Neural progenitor cell (in vitro differentiated cells): ENCODE results near the gene DNLZ. TPM values are rescaled to one million over a fixed set of nuclear protein-coding genes. Genes with fewer than 3 reads are reported as not detected.

Experiments
- DNase-seq: peaks from one replicate; pipeline ENCODE4 v3.0.0-alpha.2; 2016; ENCODE audit warnings: low spot score
- H2AFZ ChIP-seq: fragments of 200-600 bp; sonication (generic); replicated peaks from 2 replicates; pipeline ENCODE4 v1.6.1; 2016; ENCODE audit warnings: antibody characterized with exemption
- H3F3A ChIP-seq: fragments of 200-600 bp; sonication (generic); 2 replicates; pipeline ENCODE4 v1.6.1; 2016; ENCODE audit warnings: antibody characterized with exemption, low read depth
- H3K27ac ChIP-seq: fragments of 200-600 bp; sonication (generic); 2 replicates; pipeline ENCODE4 v1.5.1; 2016; ENCODE audit warnings: mild to moderate bottlenecking
- H3K27me3 ChIP-seq: fragments of 200-600 bp; sonication (generic); 2 replicates; pipeline ENCODE4 v1.6.1; 2016; ENCODE audit warnings: mild to moderate bottlenecking, moderate library complexity
- H3K36me3 ChIP-seq: fragments of 200-600 bp; sonication (generic); 2 replicates; pipeline ENCODE4 v1.5.1; 2016
- H3K4me1 ChIP-seq: fragments of 200-600 bp; sonication (generic); 2 replicates; pipeline ENCODE4 v1.6.1; 2016; ENCODE audit warnings: mixed run types
- H3K4me2 ChIP-seq: fragments of 200-600 bp; sonication (generic); 2 replicates; pipeline ENCODE4 v1.6.1; 2016
- H3K4me3 ChIP-seq: fragments of 200-600 bp; sonication (generic); 2 replicates; pipeline ENCODE4 v1.5.1; 2016
- H3K79me2 ChIP-seq: fragments of 200-600 bp; sonication (generic); 2 replicates; pipeline ENCODE4 v1.6.1; 2016; ENCODE audit warnings: low read depth
- H3K9ac ChIP-seq: fragments of 200-600 bp; sonication (generic); 2 replicates; pipeline ENCODE4 v1.6.1; 2016
- H3K9me3 ChIP-seq: fragments of 200-600 bp; sonication (generic); 2 replicates; pipeline ENCODE4 v1.5.1; 2016; ENCODE audit warnings: low read depth
- H4K20me1 ChIP-seq: fragments of 200-600 bp; sonication (generic); 2 replicates; pipeline ENCODE4 v1.6.1; 2016; ENCODE audit warnings: low read depth
- H3K27ac Mint-ChIP-seq: 3 replicates; pipeline ENCODE4 v1.8.0; 2021; ENCODE audit warnings: mixed read lengths
- H3K27me3 Mint-ChIP-seq: 2 replicates; pipeline ENCODE4 v1.8.0; 2022; ENCODE audit warnings: low read depth, mild to moderate bottlenecking, inconsistent platforms, moderate library complexity, mixed read lengths; ENCODE audit not compliant: insufficient read depth
- H3K36me3 Mint-ChIP-seq: 3 replicates; pipeline ENCODE4 v1.8.0; 2021; ENCODE audit warnings: mixed read lengths
- H3K4me1 Mint-ChIP-seq: 3 replicates; pipeline ENCODE4 v1.8.0; 2021; ENCODE audit warnings: mixed read lengths
- H3K4me3 Mint-ChIP-seq: 3 replicates; pipeline ENCODE4 v1.8.0; 2021; ENCODE audit warnings: mild to moderate bottlenecking, moderate library complexity, mixed read lengths
- H3K9me3 Mint-ChIP-seq: 3 replicates; pipeline ENCODE4 v1.8.0; 2020; ENCODE audit warnings: mixed read lengths
- CTCF ChIP-seq: fragments of 200-600 bp; sonication (generic); IDR thresholded peaks from 2 replicates; pipeline ENCODE4 v1.5.1; 2017; ENCODE audit warnings: antibody characterized with exemption, mild to moderate bottlenecking
- EZH2 ChIP-seq: fragments of 200-600 bp; sonication (generic); IDR thresholded peaks from 2 replicates; pipeline ENCODE4 v1.6.1; 2017; ENCODE audit warnings: antibody characterized with exemption, mild to moderate bottlenecking, moderate library complexity
- EZH2phosphoT487 ChIP-seq: fragments of 200-600 bp; sonication (generic); IDR thresholded peaks from 2 replicates; pipeline ENCODE4 v1.6.1; 2017; ENCODE audit warnings: antibody characterized with exemption
- total RNA-seq: library from RNA; depleted of rRNA; stranded (reverse); fragments of >200 nt; gene quantifications from 2 replicates; pipeline ENCODE4 v1.2.3, GENCODE V29; 2015; ENCODE audit warnings: low replicate concordance

Gene DNLZ
- total RNA-seq, 1 donor from 2014 or later: 3.4 TPM

GRCh38 chr9:136341769-136342168, 21.8 kb downstream of the DNLZ start:
- peak overlapping the region; percentile 63 for H3K4me3 Mint-ChIP-seq

GRCh38 chr9:136341042-136341655, 22.4 kb downstream of the DNLZ start:
- Mint-ChIP-seq H3K4me1 (peaks cover 18% of the 10 kb centered on the region), H3K36me3 (no peaks in the 10 kb centered on the region), H3K4me3 (no peak overlapping the region), H3K27ac (no peak overlapping the region), H3K9me3 (no peaks in the 10 kb centered on the region), H3K27me3 (peaks cover 8% of the 10 kb centered on the region)
- H3K27me3 ChIP-seq: no peaks in the 10 kb centered on the region
- peaks cover 20% of the 10 kb centered on the region for H4K20me1 ChIP-seq
- H3K9ac ChIP-seq: no peak overlapping the region
- H3K9me3 ChIP-seq: no peaks in the 10 kb centered on the region
- TF ChIP-seq EZH2 (no peak), CTCF (no peak), EZH2phosphoT487 (no peak)
- no peaks in the 10 kb centered on the region for H3K79me2 ChIP-seq
- no peak overlapping the region for H3K4me3 ChIP-seq
- peaks cover 37% of the 10 kb centered on the region for H3F3A ChIP-seq
- no peak overlapping the region for H3K27ac ChIP-seq
- H3K4me2 ChIP-seq: no peak overlapping the region
- DNase-seq: no peak
- no peaks in the 10 kb centered on the region for H3K36me3 ChIP-seq
- peaks cover 19% of the 10 kb centered on the region for H3K4me1 ChIP-seq
- H2AFZ ChIP-seq: no peak overlapping the region

More at GRCh38 chr9:136341769-136342168, 21.8 kb downstream of the DNLZ start:
- no peak for TF ChIP-seq EZH2
- TF ChIP-seq EZH2phosphoT487: no peak
- no peak for TF ChIP-seq CTCF
- H3K4me3 ChIP-seq: no peak overlapping the region
- H3K27ac ChIP-seq: no peak overlapping the region
- H4K20me1 ChIP-seq: peaks cover 20% of the 10 kb centered on the region
- H3K36me3 ChIP-seq: no peaks in the 10 kb centered on the region
- no peak overlapping the region for H3K4me2 ChIP-seq
- peaks cover 24% of the 10 kb centered on the region for H3K4me1 ChIP-seq
- Mint-ChIP-seq H3K27ac (peak overlapping the region; percentile 63), H3K4me1 (peaks cover 18% of the 10 kb centered on the region), H3K9me3 (no peaks in the 10 kb centered on the region), H3K27me3 (peaks cover 8% of the 10 kb centered on the region), H3K36me3 (no peaks in the 10 kb centered on the region)
- no peaks in the 10 kb centered on the region for H3K9me3 ChIP-seq
- no peak overlapping the region for H3K9ac ChIP-seq
- DNase-seq: no peak
- no peaks in the 10 kb centered on the region for H3K27me3 ChIP-seq
- H2AFZ ChIP-seq: no peak overlapping the region
- H3K79me2 ChIP-seq: no peaks in the 10 kb centered on the region
- peaks cover 40% of the 10 kb centered on the region for H3F3A ChIP-seq

DNA sequence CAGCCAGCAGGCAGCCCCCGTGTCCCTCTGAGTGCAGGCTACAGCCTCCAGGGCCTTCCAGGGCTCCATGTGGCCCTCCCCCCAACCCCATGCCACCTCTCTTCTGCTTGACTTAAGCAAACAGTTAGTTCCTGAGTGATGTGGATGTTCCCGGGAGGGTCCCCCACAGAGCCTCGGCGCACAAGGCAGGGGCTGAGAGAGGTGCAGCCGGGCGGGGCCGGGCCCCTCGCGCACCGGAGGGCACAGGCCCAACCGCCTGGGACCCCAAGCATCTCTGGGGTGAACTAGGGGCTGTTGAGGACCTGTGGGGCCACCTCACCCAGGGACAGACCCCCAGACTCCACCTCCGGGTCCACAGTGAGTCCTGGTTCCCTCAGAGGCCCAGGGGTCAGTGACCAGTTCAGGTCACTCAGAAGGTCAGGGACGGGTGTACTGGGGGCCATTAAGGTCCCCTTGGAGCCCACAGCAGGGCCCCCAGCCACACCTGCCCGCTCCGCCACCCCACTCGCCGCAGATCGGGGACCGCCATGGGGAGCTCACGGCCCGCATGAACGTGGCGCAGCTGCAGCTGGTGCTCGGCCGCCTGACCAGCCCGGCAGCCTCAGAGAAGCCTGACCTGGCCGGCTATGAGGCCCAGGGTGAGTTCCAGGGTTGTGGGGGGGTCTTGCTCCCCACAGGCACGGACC, 23.0 kb downstream of the DNLZ start:
- Mint-ChIP-seq H3K9me3 (no peaks in the 10 kb centered on the region), H3K27me3 (peaks cover 8% of the 10 kb centered on the region), H3K4me1 (peaks cover 19% of the 10 kb centered on the region), H3K27ac (no peak overlapping the region), H3K4me3 (no peak overlapping the region), H3K36me3 (no peaks in the 10 kb centered on the region)
- Histone ChIP-seq H3K79me2 (no peaks in the 10 kb centered on the region), H3K27ac (no peak overlapping the region), H3K36me3 (no peaks in the 10 kb centered on the region), H3K4me1 (peaks cover 13% of the 10 kb centered on the region), H3K27me3 (no peaks in the 10 kb centered on the region), H2AFZ (no peak overlapping the region), H3F3A (peaks cover 31% of the 10 kb centered on the region), H3K4me3 (no peak overlapping the region), H4K20me1 (peaks cover 20% of the 10 kb centered on the region), H3K9ac (no peak overlapping the region), H3K4me2 (no peak overlapping the region), H3K9me3 (no peaks in the 10 kb centered on the region)
- no peak for DNase-seq
- TF ChIP-seq EZH2phosphoT487: no peak
- TF ChIP-seq CTCF: no peak
- no peak for TF ChIP-seq EZH2
